Caco-2 (cell line): ENCODE data around the gene ZNF814. TPM values are rescaled to one million over a fixed set of nuclear protein-coding genes. Genes with fewer than 3 reads are reported as not detected.
"Not testable (repeated sequence)": the region's sequence is repeated elsewhere in the genome, so short reads cannot be mapped to it uniquely, and the experiment has no call there.

Source experiments
- BruUV-seq: library from RNA; stranded (reverse); fragments of 400-500 nt; replicated peaks from 2 replicates; lab custom pipeline; 2021; lab: Mats Ljungman, UMichigan
- CTCF ChIA-PET: fragments of 300-600 bp; sonication (Branson Sonifier 250); formaldehyde crosslinking; loops from one replicate; lab custom pipeline; 2022; ENCODE audit warnings: antibody characterized with exemption; lab: Charles Lee
- POLR2A ChIA-PET: fragments of 300-600 bp; sonication (Branson Sonifier 250); formaldehyde crosslinking; loops from one replicate; lab custom pipeline; 2022; ENCODE audit warnings: antibody characterized with exemption; lab: Charles Lee
- DNase-seq, 2 experiments: peaks; one replicate each; pipeline versions ENCODE4 v3.0.0 to v3.0.0-alpha.2; 2020 to 2022
- H3K27me3 ChIP-seq: replicated peaks from 2 replicates; pipeline ENCODE4 v1.6.0; 2011; ENCODE audit warnings: low read length; ENCODE audit not compliant: control insufficient read depth, insufficient read depth
- H3K36me3 ChIP-seq: 2 replicates; pipeline ENCODE4 v1.5.1; 2011; ENCODE audit warnings: low read length; ENCODE audit not compliant: control insufficient read depth, insufficient read depth
- H3K4me1 ChIP-seq: fragments of 250-450 bp; sonication (Bioruptor Pico); 2 replicates; pipeline ENCODE4 v1.5.1; 2020; ENCODE audit warnings: mild to moderate bottlenecking
- H3K4me3 ChIP-seq: 2 replicates; pipeline ENCODE4 v1.5.1; 2011; ENCODE audit warnings: low read depth, mild to moderate bottlenecking, control low read depth, low read length
- H3K9me3 ChIP-seq: fragments of 250-450 bp; sonication (Bioruptor Pico); 2 replicates; pipeline ENCODE4 v1.5.1; 2020; ENCODE audit warnings: mild to moderate bottlenecking, moderate library complexity
- H3K27ac Mint-ChIP-seq: one replicate; pipeline ENCODE4 v1.8.0; 2022; ENCODE audit warnings: mixed read lengths; ENCODE audit not compliant: unreplicated experiment
- H3K27me3 Mint-ChIP-seq: one replicate; pipeline ENCODE4 v1.8.0; 2022; ENCODE audit warnings: mixed read lengths; ENCODE audit not compliant: insufficient read depth, unreplicated experiment
- H3K36me3 Mint-ChIP-seq: one replicate; pipeline ENCODE4 v1.8.0; 2022; ENCODE audit warnings: mild to moderate bottlenecking, mixed read lengths; ENCODE audit not compliant: insufficient read depth, unreplicated experiment
- H3K4me1 Mint-ChIP-seq: one replicate; pipeline ENCODE4 v1.8.0; 2022; ENCODE audit warnings: low read depth, mixed read lengths; ENCODE audit not compliant: unreplicated experiment
- H3K4me3 Mint-ChIP-seq: one replicate; pipeline ENCODE4 v1.8.0; 2022; ENCODE audit warnings: mild to moderate bottlenecking, moderate library complexity, mixed read lengths; ENCODE audit not compliant: unreplicated experiment
- H3K9me3 Mint-ChIP-seq: one replicate; pipeline ENCODE4 v1.8.0; 2022; ENCODE audit warnings: mixed read lengths; ENCODE audit not compliant: unreplicated experiment
- CTCF ChIP-seq, 2 experiments: fragments of 200-600 bp in 1 of 2; IDR thresholded peaks; 1 replicate in 1 of 2; 2 replicates in 1 of 2; pipeline versions ENCODE4 v1.5.1 to v1.8.0; 2011 to 2022; ENCODE audit warnings: antibody characterized with exemption in 1 of 2, control low read depth in 1 of 2, inconsistent platforms in 1 of 2, low read depth in 1 of 2, low read length in 1 of 2, mild to moderate bottlenecking in 1 of 2, moderate library complexity in 1 of 2; ENCODE audit not compliant: insufficient read depth in 1 of 2, severe bottlenecking in 1 of 2, unreplicated experiment in 1 of 2
- intact Hi-C: fragments of 100-400 bp; cut with micrococcal nuclease; formaldehyde crosslinking; loops from one replicate; pipeline ENCODE4 v1.10.0; 2022; ENCODE audit not compliant: unreplicated experiment
- total RNA-seq: library from RNA; stranded (reverse); gene quantifications from 2 replicates; pipeline ENCODE4 v1.2.3, GENCODE V29; 2022

Gene ZNF814
- total RNA-seq, 1 experiment from 2014 or later, result 8.3 TPM

- H3K27me3 ChIP-seq, result no peaks in the 10 kb centered on the region
- Mint-ChIP-seq H3K4me1 (no peaks in the 10 kb centered on the region), H3K27ac (no peak overlapping the region), H3K4me3 (no peak overlapping the region), H3K36me3 (peaks cover 40% of the 10 kb centered on the region), H3K27me3 (no peaks in the 10 kb centered on the region), H3K9me3 (peaks cover 33% of the 10 kb centered on the region)
- no TSS peak for BruUV-seq
- peaks cover 13% of the 10 kb centered on the region for H3K4me1 ChIP-seq
- POLR2A ChIA-PET, result no interaction called here
- peaks cover 31% of the 10 kb centered on the region for H3K9me3 ChIP-seq
- CTCF ChIA-PET, result no interaction called here
- intact Hi-C loops, result no loop called here
- DNase-seq, result no peak
- H3K36me3 ChIP-seq, result no peaks in the 10 kb centered on the region; the same call in 1 of the 2 replicates
- TF ChIP-seq CTCF (IDR thresholded peaks at IDR 0.05; ENCODE audit: insufficient read depth in 1 of 2, low read depth in 1 of 2, low read length in 1 of 2, severe bottlenecking in 1 of 2, unreplicated experiment in 1 of 2), result no peak
- H3K4me3 ChIP-seq, result no peak overlapping the region
These were observed 1.5 kb downstream of the ZNF814 start for GRCh38 chr19:57887195-57887941.

- no peak for DNase-seq
- peaks cover 35% of the 10 kb centered on the region for H3K36me3 Mint-ChIP-seq
- H3K4me1 Mint-ChIP-seq, result no peaks in the 10 kb centered on the region
- peaks cover 33% of the 10 kb centered on the region for H3K9me3 Mint-ChIP-seq
- Histone ChIP-seq H3K4me1 (peaks cover 13% of the 10 kb centered on the region), H3K9me3 (peaks cover 31% of the 10 kb centered on the region), H3K4me3 (no peak overlapping the region), H3K27me3 (no peaks in the 10 kb centered on the region), H3K36me3 (no peaks in the 10 kb centered on the region; the same call in 1 of the 2 replicates)
- intact Hi-C loops, result no loop called here
- no peaks in the 10 kb centered on the region for H3K27me3 Mint-ChIP-seq
- POLR2A ChIA-PET, result no interaction called here
- TF ChIP-seq CTCF (IDR thresholded peaks at IDR 0.05; ENCODE audit: insufficient read depth in 1 of 2, low read depth in 1 of 2, low read length in 1 of 2, severe bottlenecking in 1 of 2, unreplicated experiment in 1 of 2), result no peak
- no TSS peak for BruUV-seq
- CTCF ChIA-PET, result interaction anchor here (0.6 kb wide), 1 partner anchor 480 kb away, joined by 3 read pairs; no protein-coding TSS in a partner anchor
- no peak overlapping the region for H3K27ac Mint-ChIP-seq
- no peak overlapping the region for H3K4me3 Mint-ChIP-seq
These were observed 2.8 kb downstream of the ZNF814 start for GRCh38 chr19:57886046-57886445.

GRCh38 chr19:57873883-57874799, 14.7 kb downstream of the ZNF814 start:
- DNase-seq, H3K4me3 Mint-ChIP-seq, intact Hi-C loops, H3K4me3 ChIP-seq, H3K4me1 Mint-ChIP-seq, H3K27me3 ChIP-seq, H3K36me3 ChIP-seq, BruUV-seq, H3K4me1 ChIP-seq, POLR2A ChIA-PET, CTCF ChIA-PET, H3K27me3 Mint-ChIP-seq: not testable (repeated sequence)
- Mint-ChIP-seq H3K9me3 (peaks cover 40% of the 10 kb centered on the region), H3K36me3 (peaks cover 91% of the 10 kb centered on the region), H3K27ac (peak overlapping the region; percentile 82)
- peaks cover 38% of the 10 kb centered on the region for H3K9me3 ChIP-seq
